SK-N-SH (cell line): ENCODE data around the gene SERPINE1. TPM values are rescaled to one million over a fixed set of nuclear protein-coding genes. Genes with fewer than 3 reads are reported as not detected.

Experiments used
- CTCF ChIA-PET: fragments of 300-600, 350-600 bp; formaldehyde crosslinking; extraction: SDS; loops from one replicate; lab custom pipeline; 2021; lab: Yijun Ruan, JAX
- POLR2A ChIA-PET: fragments of 350-600 bp; sonication (Branson Sonifier 250); formaldehyde crosslinking; extraction: SDS; loops from one replicate; lab custom pipeline; 2020; ENCODE audit warnings: antibody characterized with exemption, inconsistent platforms; lab: Yijun Ruan, JAX
- DNase-seq: peaks from one replicate; pipeline ENCODE4 v3.0.0; 2012
- H2AFZ ChIP-seq: fragments of 200-600 bp; sonication (generic); 2 replicates; pipeline ENCODE4 v1.8.1; 2016; ENCODE audit warnings: antibody characterized with exemption, mild to moderate bottlenecking, low read depth
- H3F3A ChIP-seq: fragments of 200-600 bp; sonication (generic); replicated peaks from 2 replicates; pipeline ENCODE3; 2016; ENCODE audit warnings: antibody characterized with exemption, mild to moderate bottlenecking; ENCODE audit not compliant: insufficient read depth
- H3K27ac ChIP-seq, 2 experiments: fragments of 200-500 bp in 1 of 2; fragments of 200-600 bp in 1 of 2; sonication (Bioruptor generic) in 1 of 2; sonication (generic), shearing (Covaris generic) in 1 of 2; 2 replicates each; pipeline versions ENCODE4 v1.5.1 to v1.6.1; 2014 to 2016; ENCODE audit warnings: low read depth in 2 of 2, inconsistent platforms in 1 of 2, low read length in 1 of 2, mild to moderate bottlenecking in 1 of 2, mixed read lengths in 1 of 2
- H3K27me3 ChIP-seq: fragments of 200-600 bp; sonication (generic), shearing (Covaris generic); 2 replicates; pipeline ENCODE4 v1.6.1; 2016; ENCODE audit warnings: mixed run types; ENCODE audit not compliant: insufficient read depth
- H3K36me3 ChIP-seq, 2 experiments: fragments of 200-500 bp in 1 of 2; fragments of 200-600 bp in 1 of 2; sonication (Bioruptor generic) in 1 of 2; sonication (generic) in 1 of 2; replicated peaks in 1 of 2; 2 replicates each; pipeline versions ENCODE3 to v1.5.1; 2014 to 2016; ENCODE audit warnings: low read length in 1 of 2, mild to moderate bottlenecking in 1 of 2; ENCODE audit not compliant: insufficient read depth in 2 of 2, control insufficient read depth in 1 of 2
- H3K4me1 ChIP-seq, 2 experiments: fragments of 200-500 bp in 1 of 2; fragments of 200-600 bp in 1 of 2; sonication (Bioruptor generic) in 1 of 2; sonication (generic), shearing (Covaris generic) in 1 of 2; 2 replicates each; pipeline versions ENCODE4 v1.5.1 to v1.6.1; 2014 to 2016; ENCODE audit warnings: low read depth in 1 of 2, low read length in 1 of 2, mixed run types in 1 of 2; ENCODE audit not compliant: insufficient read depth in 2 of 2, control insufficient read depth in 1 of 2
- H3K4me2 ChIP-seq: fragments of 200-600 bp; sonication (generic), shearing (Covaris generic); 2 replicates; pipeline ENCODE4 v1.6.1; 2017; ENCODE audit warnings: mixed run types
- H3K4me3 ChIP-seq, 2 experiments: fragments of 200-500 bp in 1 of 2; fragments of 200-600 bp in 1 of 2; sonication (Bioruptor generic) in 1 of 2; sonication (generic), shearing (Covaris generic) in 1 of 2; 2 replicates each; pipeline versions ENCODE4 v1.5.1 to v1.8.1; 2014 to 2016; ENCODE audit warnings: low read depth in 2 of 2, inconsistent platforms in 1 of 2, low read length in 1 of 2, mild to moderate bottlenecking in 1 of 2, mixed read lengths in 1 of 2, moderate library complexity in 1 of 2
- H3K79me2 ChIP-seq: fragments of 200-600 bp; sonication (generic); 2 replicates; pipeline ENCODE4 v1.8.1; 2017; ENCODE audit warnings: mild to moderate bottlenecking; ENCODE audit not compliant: insufficient read depth
- H3K9ac ChIP-seq: fragments of 200-600 bp; sonication (generic); 2 replicates; pipeline ENCODE4 v1.6.1; 2017; ENCODE audit warnings: mixed run types
- H3K9me2 ChIP-seq: fragments of 200-600 bp; sonication (generic); 2 replicates; pipeline ENCODE4 v1.6.1; 2017; ENCODE audit warnings: mixed run types
- H3K9me3 ChIP-seq: fragments of 200-600 bp; sonication (generic); 2 replicates; pipeline ENCODE4 v1.6.1; 2017; ENCODE audit warnings: mixed run types, mild to moderate bottlenecking, moderate library complexity
- H4K20me1 ChIP-seq: fragments of 200-600 bp; sonication (generic); 2 replicates; pipeline ENCODE4 v1.6.1; 2017; ENCODE audit warnings: mild to moderate bottlenecking, mixed run types; ENCODE audit not compliant: insufficient read depth
- ELF1 ChIP-seq: IDR thresholded peaks from 2 replicates; pipeline ENCODE4 v1.4.0; 2012
- EZH2phosphoT487 ChIP-seq: fragments of 200-600 bp; sonication (generic); IDR thresholded peaks from 2 replicates; pipeline ENCODE4 v1.6.1; 2017; ENCODE audit warnings: low read depth, mixed run types, mild to moderate bottlenecking, antibody characterized with exemption, moderate library complexity, borderline replicate concordance
- FOSL2 ChIP-seq: IDR thresholded peaks from 2 replicates; pipeline ENCODE4 v1.4.0; 2012; ENCODE audit warnings: low read depth, mild to moderate bottlenecking, moderate library complexity, borderline replicate concordance
- FOXM1 ChIP-seq: IDR thresholded peaks from 2 replicates; pipeline ENCODE4 v1.4.0; 2012; ENCODE audit warnings: low read depth, mild to moderate bottlenecking
- GABPA ChIP-seq: IDR thresholded peaks from 2 replicates; pipeline ENCODE4 v1.4.0; 2012; ENCODE audit warnings: low read depth, mild to moderate bottlenecking
- MAX ChIP-seq: IDR thresholded peaks from 2 replicates; pipeline ENCODE4 v1.4.0; 2012; ENCODE audit warnings: low read depth
- POLR2AphosphoS5 ChIP-seq: IDR thresholded peaks from 2 replicates; pipeline ENCODE4 v1.6.1; 2012; ENCODE audit warnings: low read depth, low read length
- RCOR1 ChIP-seq: fragments of 150-350 bp; IDR thresholded peaks from 2 replicates; pipeline ENCODE4 v1.6.1; 2017; ENCODE audit warnings: antibody characterized with exemption, low read length
- RXRA ChIP-seq: IDR thresholded peaks from 2 replicates; pipeline ENCODE4 v1.4.0; 2012; ENCODE audit warnings: low read depth, mild to moderate bottlenecking, borderline replicate concordance
- SIN3A ChIP-seq: IDR thresholded peaks from 2 replicates; pipeline ENCODE4 v1.6.1; 2012; ENCODE audit warnings: low read depth, mild to moderate bottlenecking, low read length, moderate library complexity, borderline replicate concordance
- TCF12 ChIP-seq: IDR thresholded peaks from 2 replicates; pipeline ENCODE4 v1.4.0; 2012
- YY1 ChIP-seq: IDR thresholded peaks from 2 replicates; pipeline ENCODE4 v1.4.0; 2012; ENCODE audit warnings: low read depth, mild to moderate bottlenecking
- whole genome bisulfite sequencing: methylation state at CpG from one replicate; pipeline ENCODE4 v1.1.6; 2017; ENCODE audit warnings: low lambda C conversion rate; 5-methylcytosine and 5-hydroxymethylcytosine counted together
- polyA plus RNA-seq, 3 experiments: library from polyadenylated mRNA; depleted of rRNA; stranded (reverse); fragments of >200 nt; gene quantifications; 2 replicates each; pipeline ENCODE4 v1.2.3, GENCODE V29; 2012
- TF ChIP-seq, protein P1 (sequence below): IDR thresholded peaks from 2 replicates; pipeline ENCODE4; 2012
- TF ChIP-seq, protein P2 (sequence below): IDR thresholded peaks from 2 replicates; pipeline ENCODE4 v1.4.0; 2012; ENCODE audit warnings: low read depth, borderline replicate concordance
- TF ChIP-seq, protein P3 (sequence below): fragments of 150-350 bp; IDR thresholded peaks from 2 replicates; pipeline ENCODE4 v1.6.1; 2017; ENCODE audit warnings: antibody characterized with exemption, low read length, low read depth, borderline replicate concordance
- TF ChIP-seq, protein P4 (sequence below): fragments of 200-600 bp; sonication (generic); IDR thresholded peaks from 2 replicates; pipeline ENCODE4 v1.6.1; 2017; ENCODE audit warnings: antibody characterized with exemption, mild to moderate bottlenecking, moderate library complexity
- TF ChIP-seq, protein P5 (sequence below): IDR thresholded peaks from 2 replicates; pipeline ENCODE4 v1.6.1; 2012; ENCODE audit warnings: mild to moderate bottlenecking, low read depth, low read length, moderate library complexity

The SERPINE1 gene
- polyA plus RNA-seq, 1 of the 3 experiments (the other 2 are of a cell fraction): 4,174 TPM

GRCh38 chr7:101128040-101128834 lies 1.3 kb downstream of the SERPINE1 start:
- DNase-seq: no peak

More at GRCh38 chr7:101128040-101128834, 1.3 kb downstream of the SERPINE1 start:
- H3K27ac ChIP-seq: peak overlapping the region in 1 of 2 experiments; percentile 98; a peak in 2 of 4 replicates
- no peaks in the 10 kb centered on the region for H3K9me2 ChIP-seq
- no peak for TF ChIP-seq RXRA
- TF ChIP-seq FOSL2: peak; percentile 2; the same call in 1 of the 2 replicates
- TF ChIP-seq SIN3A: 0 out of 2 replicates have a peak, but pooled peaks have one; percentile 45
- TF ChIP-seq, protein P1, sequence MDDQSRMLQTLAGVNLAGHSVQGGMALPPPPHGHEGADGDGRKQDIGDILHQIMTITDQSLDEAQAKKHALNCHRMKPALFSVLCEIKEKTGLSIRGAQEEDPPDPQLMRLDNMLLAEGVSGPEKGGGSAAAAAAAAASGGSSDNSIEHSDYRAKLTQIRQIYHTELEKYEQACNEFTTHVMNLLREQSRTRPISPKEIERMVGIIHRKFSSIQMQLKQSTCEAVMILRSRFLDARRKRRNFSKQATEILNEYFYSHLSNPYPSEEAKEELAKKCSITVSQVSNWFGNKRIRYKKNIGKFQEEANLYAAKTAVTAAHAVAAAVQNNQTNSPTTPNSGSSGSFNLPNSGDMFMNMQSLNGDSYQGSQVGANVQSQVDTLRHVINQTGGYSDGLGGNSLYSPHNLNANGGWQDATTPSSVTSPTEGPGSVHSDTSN: no peak
- TF ChIP-seq EZH2phosphoT487: no peak
- no peak; the same call in 1 of the 2 replicates for TF ChIP-seq MAX
- TF ChIP-seq, protein P2, sequence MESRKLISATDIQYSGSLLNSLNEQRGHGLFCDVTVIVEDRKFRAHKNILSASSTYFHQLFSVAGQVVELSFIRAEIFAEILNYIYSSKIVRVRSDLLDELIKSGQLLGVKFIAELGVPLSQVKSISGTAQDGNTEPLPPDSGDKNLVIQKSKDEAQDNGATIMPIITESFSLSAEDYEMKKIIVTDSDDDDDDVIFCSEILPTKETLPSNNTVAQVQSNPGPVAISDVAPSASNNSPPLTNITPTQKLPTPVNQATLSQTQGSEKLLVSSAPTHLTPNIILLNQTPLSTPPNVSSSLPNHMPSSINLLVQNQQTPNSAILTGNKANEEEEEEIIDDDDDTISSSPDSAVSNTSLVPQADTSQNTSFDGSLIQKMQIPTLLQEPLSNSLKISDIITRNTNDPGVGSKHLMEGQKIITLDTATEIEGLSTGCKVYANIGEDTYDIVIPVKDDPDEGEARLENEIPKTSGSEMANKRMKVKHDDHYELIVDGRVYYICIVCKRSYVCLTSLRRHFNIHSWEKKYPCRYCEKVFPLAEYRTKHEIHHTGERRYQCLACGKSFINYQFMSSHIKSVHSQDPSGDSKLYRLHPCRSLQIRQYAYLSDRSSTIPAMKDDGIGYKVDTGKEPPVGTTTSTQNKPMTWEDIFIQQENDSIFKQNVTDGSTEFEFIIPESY: peak; percentile 11; the same call in 1 of the 2 replicates
- TF ChIP-seq, protein P3, sequence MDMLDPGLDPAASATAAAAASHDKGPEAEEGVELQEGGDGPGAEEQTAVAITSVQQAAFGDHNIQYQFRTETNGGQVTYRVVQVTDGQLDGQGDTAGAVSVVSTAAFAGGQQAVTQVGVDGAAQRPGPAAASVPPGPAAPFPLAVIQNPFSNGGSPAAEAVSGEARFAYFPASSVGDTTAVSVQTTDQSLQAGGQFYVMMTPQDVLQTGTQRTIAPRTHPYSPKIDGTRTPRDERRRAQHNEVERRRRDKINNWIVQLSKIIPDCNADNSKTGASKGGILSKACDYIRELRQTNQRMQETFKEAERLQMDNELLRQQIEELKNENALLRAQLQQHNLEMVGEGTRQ: no peak
- no peak for TF ChIP-seq FOXM1
- peak; percentile 72 for TF ChIP-seq POLR2AphosphoS5
- TF ChIP-seq RCOR1: no peak
- TF ChIP-seq TCF12: peak; percentile 21; the same call in 1 of the 2 replicates
- TF ChIP-seq YY1: no peak; the same call in 1 of the 2 replicates
- TF ChIP-seq, protein P4, sequence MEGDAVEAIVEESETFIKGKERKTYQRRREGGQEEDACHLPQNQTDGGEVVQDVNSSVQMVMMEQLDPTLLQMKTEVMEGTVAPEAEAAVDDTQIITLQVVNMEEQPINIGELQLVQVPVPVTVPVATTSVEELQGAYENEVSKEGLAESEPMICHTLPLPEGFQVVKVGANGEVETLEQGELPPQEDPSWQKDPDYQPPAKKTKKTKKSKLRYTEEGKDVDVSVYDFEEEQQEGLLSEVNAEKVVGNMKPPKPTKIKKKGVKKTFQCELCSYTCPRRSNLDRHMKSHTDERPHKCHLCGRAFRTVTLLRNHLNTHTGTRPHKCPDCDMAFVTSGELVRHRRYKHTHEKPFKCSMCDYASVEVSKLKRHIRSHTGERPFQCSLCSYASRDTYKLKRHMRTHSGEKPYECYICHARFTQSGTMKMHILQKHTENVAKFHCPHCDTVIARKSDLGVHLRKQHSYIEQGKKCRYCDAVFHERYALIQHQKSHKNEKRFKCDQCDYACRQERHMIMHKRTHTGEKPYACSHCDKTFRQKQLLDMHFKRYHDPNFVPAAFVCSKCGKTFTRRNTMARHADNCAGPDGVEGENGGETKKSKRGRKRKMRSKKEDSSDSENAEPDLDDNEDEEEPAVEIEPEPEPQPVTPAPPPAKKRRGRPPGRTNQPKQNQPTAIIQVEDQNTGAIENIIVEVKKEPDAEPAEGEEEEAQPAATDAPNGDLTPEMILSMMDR: peak; percentile 6; the same call in 1 of the 2 replicates
- TF ChIP-seq GABPA: no peak
- no peak for TF ChIP-seq ELF1
- TF ChIP-seq, protein P5, sequence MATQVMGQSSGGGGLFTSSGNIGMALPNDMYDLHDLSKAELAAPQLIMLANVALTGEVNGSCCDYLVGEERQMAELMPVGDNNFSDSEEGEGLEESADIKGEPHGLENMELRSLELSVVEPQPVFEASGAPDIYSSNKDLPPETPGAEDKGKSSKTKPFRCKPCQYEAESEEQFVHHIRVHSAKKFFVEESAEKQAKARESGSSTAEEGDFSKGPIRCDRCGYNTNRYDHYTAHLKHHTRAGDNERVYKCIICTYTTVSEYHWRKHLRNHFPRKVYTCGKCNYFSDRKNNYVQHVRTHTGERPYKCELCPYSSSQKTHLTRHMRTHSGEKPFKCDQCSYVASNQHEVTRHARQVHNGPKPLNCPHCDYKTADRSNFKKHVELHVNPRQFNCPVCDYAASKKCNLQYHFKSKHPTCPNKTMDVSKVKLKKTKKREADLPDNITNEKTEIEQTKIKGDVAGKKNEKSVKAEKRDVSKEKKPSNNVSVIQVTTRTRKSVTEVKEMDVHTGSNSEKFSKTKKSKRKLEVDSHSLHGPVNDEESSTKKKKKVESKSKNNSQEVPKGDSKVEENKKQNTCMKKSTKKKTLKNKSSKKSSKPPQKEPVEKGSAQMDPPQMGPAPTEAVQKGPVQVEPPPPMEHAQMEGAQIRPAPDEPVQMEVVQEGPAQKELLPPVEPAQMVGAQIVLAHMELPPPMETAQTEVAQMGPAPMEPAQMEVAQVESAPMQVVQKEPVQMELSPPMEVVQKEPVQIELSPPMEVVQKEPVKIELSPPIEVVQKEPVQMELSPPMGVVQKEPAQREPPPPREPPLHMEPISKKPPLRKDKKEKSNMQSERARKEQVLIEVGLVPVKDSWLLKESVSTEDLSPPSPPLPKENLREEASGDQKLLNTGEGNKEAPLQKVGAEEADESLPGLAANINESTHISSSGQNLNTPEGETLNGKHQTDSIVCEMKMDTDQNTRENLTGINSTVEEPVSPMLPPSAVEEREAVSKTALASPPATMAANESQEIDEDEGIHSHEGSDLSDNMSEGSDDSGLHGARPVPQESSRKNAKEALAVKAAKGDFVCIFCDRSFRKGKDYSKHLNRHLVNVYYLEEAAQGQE: 0 out of 2 replicates have a peak, but pooled peaks have one; percentile 22
- H3K4me2 ChIP-seq: peak overlapping the region; percentile 96
- 23% methylated on average over 14 of the region's 14 CpGs for WGBS
- peaks cover 4 to 60% of the 10 kb centered on the region in 2 experiments for H3K36me3 ChIP-seq
- peaks cover 86% of the 10 kb centered on the region for H3K79me2 ChIP-seq
- H4K20me1 ChIP-seq: peaks cover 62% of the 10 kb centered on the region
- ChIA-PET POLR2A (no interaction called here), CTCF (interaction anchor here (1.0 to 4.0 kb wide), 6 partner anchors 9 to 69 kb away, joined by 3 to 34 read pairs (median 12); no protein-coding TSS in a partner anchor)
- peaks cover 14 to 32% of the 10 kb centered on the region in 2 experiments; a peak in 3 of 4 replicates for H3K4me1 ChIP-seq
- H3F3A ChIP-seq: peaks cover 87% of the 10 kb centered on the region
- H3K9ac ChIP-seq: peak overlapping the region; percentile 95
- H3K27me3 ChIP-seq: no peaks in the 10 kb centered on the region
- H3K9me3 ChIP-seq: no peaks in the 10 kb centered on the region
- peak overlapping the region; percentile 46 to 85; a peak in 3 of 4 replicates for H3K4me3 ChIP-seq
- H2AFZ ChIP-seq: no peak overlapping the region
